ENCODE results near the gene RAB10.

Gene RAB10

GRCh38 chr2:26175466-26176278 is 141.8 kb downstream of the RAB10 start:
- DNase-seq: no peak

GRCh38 chr2:26176279-26176615 is 142.4 kb downstream of the RAB10 start:
- no peak for DNase-seq

GRCh38 chr2:26177122-26177521 is 143.2 kb downstream of the RAB10 start:
- DNase-seq: no peak

GRCh38 chr2:26178246-26178645 is 144.4 kb downstream of the RAB10 start:
- no peak for DNase-seq

GRCh38 chr2:26178746-26179436 is 145.0 kb downstream of the RAB10 start:
- DNase-seq: peak in 15 of 56 donors; percentile 20 to 66 (median 36)

GRCh38 chr2:26179446-26179913 is 145.6 kb downstream of the RAB10 start:
- peak in 17 of 56 donors; percentile 23 to 71 (median 35) for DNase-seq

- DNase-seq: no peak
These were observed 148.6 kb downstream of the RAB10 start for GRCh38 chr2:26182441-26182840.

- no peak for DNase-seq
These were observed 149.2 kb downstream of the RAB10 start for GRCh38 chr2:26182887-26183630.

- no peak for DNase-seq
These were observed 150.2 kb downstream of the RAB10 start for GRCh38 chr2:26184121-26184520.

- DNase-seq: peak in 1 of 56 donors; percentile 21
These were observed 150.8 kb downstream of the RAB10 start for GRCh38 chr2:26184555-26185303.

- no peak for DNase-seq
These were observed 151.5 kb downstream of the RAB10 start for GRCh38 chr2:26185304-26185928.

- DNase-seq: no peak
These were observed 152.3 kb downstream of the RAB10 start for GRCh38 chr2:26185954-26186770.

Measured in nucleus accumbens (tissue), 56 donors.